IPS-18a (cell line): Measurements from ENCODE around the gene SREBF1.

Source experiments
- H3K27ac ChIP-seq: one replicate; pipeline ENCODE4 v1.5.1; 2013; ENCODE audit warnings: low read length
- H3K27me3 ChIP-seq: one replicate; pipeline ENCODE4 v1.6.1; 2013; ENCODE audit warnings: mild to moderate bottlenecking, low read length; ENCODE audit not compliant: control insufficient read depth, insufficient read depth
- H3K36me3 ChIP-seq: one replicate; pipeline ENCODE4 v1.6.1; 2013; ENCODE audit warnings: low read depth, low read length; ENCODE audit not compliant: control insufficient read depth
- H3K4me1 ChIP-seq: one replicate; pipeline ENCODE4 v1.6.1; 2013; ENCODE audit warnings: low read depth, low read length; ENCODE audit not compliant: control insufficient read depth
- H3K4me3 ChIP-seq: one replicate; pipeline ENCODE4 v1.5.1; 2013; ENCODE audit warnings: low read length
- H3K9ac ChIP-seq: one replicate; pipeline ENCODE4 v1.6.1; 2013; ENCODE audit warnings: mild to moderate bottlenecking, low read length, moderate library complexity
- H3K9me3 ChIP-seq: one replicate; pipeline ENCODE4 v1.6.1; 2013; ENCODE audit warnings: low read depth, low read length; ENCODE audit not compliant: control insufficient read depth

The SREBF1 gene

DNA sequence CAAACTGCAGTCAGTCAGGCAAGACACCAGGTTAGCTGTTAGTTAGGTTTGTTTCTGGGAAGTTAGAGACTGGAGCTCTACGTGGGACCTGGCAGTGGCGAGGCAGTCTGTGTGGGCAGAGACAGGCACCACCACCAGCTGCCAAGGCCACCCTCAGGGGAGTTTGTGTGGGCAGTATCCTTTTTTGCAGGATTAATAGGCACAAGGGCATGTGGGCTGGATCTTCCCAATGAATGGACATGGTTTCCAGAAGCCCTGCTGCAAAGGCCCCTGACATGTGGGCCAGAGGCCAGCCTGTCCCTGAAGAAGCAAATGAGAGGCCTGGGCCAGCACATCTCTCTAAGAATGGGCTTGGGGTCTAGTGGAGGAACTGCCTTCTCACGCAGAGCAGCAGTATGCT lies 19.2 kb upstream of the SREBF1 start:
- no peaks in the 10 kb centered on the region for H3K36me3 ChIP-seq
- H3K9ac ChIP-seq: no peak overlapping the region
- H3K27me3 ChIP-seq: no peaks in the 10 kb centered on the region
- H3K4me3 ChIP-seq: no peak overlapping the region
- no peak overlapping the region for H3K27ac ChIP-seq
- no peaks in the 10 kb centered on the region for H3K9me3 ChIP-seq
- H3K4me1 ChIP-seq: peaks cover 15% of the 10 kb centered on the region

DNA sequence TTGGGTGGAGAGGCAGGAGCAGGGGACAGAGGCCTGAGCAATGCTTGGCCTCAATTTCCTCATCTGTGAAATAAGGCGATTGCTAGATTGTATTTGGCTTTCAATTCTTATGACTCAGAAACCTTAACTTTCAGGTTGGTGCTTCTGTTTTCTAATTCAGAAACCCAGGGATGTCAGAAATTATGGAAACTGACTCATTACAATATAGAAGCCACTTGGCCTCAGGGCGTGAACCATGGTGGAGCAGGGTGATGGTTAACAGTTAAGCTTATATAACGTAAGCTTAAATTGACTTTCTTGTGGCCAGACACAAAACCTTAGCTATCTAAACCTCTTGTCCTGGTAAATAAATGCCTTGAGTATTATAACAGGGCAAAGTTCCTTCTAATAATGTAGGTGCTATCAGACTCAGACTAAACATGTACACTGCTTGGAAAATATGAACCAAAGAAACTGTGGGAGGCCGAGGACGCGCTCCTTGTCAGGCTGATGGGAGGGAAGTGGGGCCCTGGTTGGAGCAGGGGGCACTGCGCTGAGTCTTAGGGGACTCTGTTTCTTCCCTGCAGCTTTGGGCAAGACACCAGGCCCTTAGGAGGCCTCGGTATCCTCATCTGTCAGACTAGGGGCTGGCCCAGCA lies 17.1 kb upstream of the SREBF1 start:
- Histone ChIP-seq H3K36me3 (no peaks in the 10 kb centered on the region), H3K4me1 (peaks cover 16% of the 10 kb centered on the region), H3K9ac (no peak overlapping the region), H3K4me3 (no peak overlapping the region), H3K27ac (no peak overlapping the region), H3K27me3 (no peaks in the 10 kb centered on the region), H3K9me3 (no peaks in the 10 kb centered on the region)

DNA sequence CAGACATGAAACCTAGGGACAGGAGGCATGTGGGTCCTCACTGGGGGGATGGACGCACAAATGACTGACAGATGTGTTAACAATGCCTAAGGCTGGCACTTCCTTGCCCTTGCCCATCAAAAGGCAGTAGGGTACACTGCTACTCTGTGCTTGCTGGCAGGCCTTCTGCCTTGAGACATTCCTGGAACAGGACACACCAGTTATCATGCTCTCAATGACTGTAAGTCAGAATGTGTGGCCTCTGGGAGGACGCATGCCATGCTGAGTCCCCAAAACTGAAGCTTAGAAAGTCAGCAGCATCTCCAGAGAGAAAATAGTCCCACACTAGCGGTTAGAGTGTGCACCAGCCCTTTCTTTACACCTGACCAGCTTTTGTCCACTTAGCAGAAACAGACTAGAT lies 16.1 kb upstream of the SREBF1 start:
- H3K36me3 ChIP-seq: no peaks in the 10 kb centered on the region
- peaks cover 16% of the 10 kb centered on the region for H3K4me1 ChIP-seq
- H3K4me3 ChIP-seq: no peak overlapping the region
- H3K27ac ChIP-seq: no peak overlapping the region
- H3K9ac ChIP-seq: no peak overlapping the region
- no peaks in the 10 kb centered on the region for H3K27me3 ChIP-seq
- H3K9me3 ChIP-seq: no peaks in the 10 kb centered on the region

DNA sequence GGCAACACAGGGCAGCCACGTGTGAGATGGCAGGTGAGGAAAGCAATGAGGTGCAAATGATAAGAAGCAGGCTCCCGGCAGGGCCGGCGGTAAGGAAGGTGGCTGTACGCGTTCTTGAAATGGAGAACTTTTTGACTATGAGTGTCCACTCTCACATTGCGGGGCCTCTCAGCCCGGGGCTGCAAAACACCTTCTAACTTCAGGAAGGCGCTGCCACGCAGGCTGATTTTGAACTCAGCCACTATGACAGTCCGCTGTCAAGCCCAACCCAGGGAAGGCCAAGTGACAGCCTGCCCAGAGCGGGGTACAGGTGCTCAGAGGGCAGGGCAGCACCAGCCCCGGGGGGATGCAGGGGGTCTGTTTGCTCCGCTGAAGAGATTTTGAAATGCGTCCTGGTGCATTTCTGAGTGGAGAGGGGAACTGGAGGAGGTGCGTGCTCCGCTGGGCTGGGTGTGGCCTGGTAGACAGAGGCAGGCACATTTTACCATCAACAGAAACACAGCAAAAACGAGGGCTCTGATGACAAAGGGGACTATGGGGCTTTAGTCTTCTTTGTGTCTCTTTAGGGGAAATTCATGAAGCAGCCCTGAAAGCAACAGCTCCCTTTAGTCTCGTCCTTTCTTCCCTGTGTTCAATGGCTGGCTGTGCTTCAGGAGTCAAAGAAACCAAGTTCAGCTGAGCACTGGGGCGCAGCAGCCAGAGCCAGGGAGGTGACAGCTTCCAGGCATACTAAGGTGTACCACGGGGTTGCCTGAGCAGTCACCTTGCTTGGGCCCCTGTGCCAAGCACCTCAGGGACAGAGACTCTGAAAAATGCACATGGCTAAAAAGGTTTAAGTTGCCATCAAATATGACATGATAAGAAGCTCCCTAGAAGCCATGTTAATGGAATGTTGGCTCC lies 14.6 kb upstream of the SREBF1 start:
- peaks cover 16% of the 10 kb centered on the region for H3K4me1 ChIP-seq
- no peaks in the 10 kb centered on the region for H3K9me3 ChIP-seq
- no peaks in the 10 kb centered on the region for H3K27me3 ChIP-seq
- H3K36me3 ChIP-seq: no peaks in the 10 kb centered on the region
- no peak overlapping the region for H3K4me3 ChIP-seq
- H3K27ac ChIP-seq: no peak overlapping the region
- H3K9ac ChIP-seq: no peak overlapping the region

DNA sequence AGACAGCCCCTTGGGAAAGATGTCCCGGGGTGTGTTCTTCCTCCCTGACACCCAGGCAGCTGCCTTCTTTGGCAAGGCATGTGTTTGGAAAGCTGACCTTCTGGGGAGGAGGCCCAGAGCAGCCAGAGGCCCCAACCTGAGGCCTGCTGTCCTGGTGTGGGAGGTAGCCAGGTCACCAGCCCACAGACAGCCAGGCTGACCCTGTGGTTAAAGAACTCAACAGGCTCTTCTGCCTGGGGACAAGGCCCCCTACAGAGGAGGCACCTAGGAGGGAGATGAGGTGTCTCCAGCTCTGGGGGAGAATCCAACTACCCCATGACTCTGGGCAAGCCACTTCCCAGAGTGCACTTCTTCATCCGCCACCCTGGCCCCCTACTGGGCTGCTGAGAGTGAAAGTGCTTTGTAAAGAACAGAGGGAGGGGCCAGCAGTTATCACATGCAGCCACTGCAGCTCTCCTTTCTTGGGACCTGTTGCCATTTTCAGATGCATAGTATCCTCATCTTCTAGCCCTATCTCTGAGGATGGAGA lies 13.1 kb upstream of the SREBF1 start:
- H3K27ac ChIP-seq: no peak overlapping the region
- no peaks in the 10 kb centered on the region for H3K9me3 ChIP-seq
- no peaks in the 10 kb centered on the region for H3K36me3 ChIP-seq
- peaks cover 16% of the 10 kb centered on the region for H3K4me1 ChIP-seq
- H3K27me3 ChIP-seq: no peaks in the 10 kb centered on the region
- H3K9ac ChIP-seq: no peak overlapping the region
- no peak overlapping the region for H3K4me3 ChIP-seq

DNA sequence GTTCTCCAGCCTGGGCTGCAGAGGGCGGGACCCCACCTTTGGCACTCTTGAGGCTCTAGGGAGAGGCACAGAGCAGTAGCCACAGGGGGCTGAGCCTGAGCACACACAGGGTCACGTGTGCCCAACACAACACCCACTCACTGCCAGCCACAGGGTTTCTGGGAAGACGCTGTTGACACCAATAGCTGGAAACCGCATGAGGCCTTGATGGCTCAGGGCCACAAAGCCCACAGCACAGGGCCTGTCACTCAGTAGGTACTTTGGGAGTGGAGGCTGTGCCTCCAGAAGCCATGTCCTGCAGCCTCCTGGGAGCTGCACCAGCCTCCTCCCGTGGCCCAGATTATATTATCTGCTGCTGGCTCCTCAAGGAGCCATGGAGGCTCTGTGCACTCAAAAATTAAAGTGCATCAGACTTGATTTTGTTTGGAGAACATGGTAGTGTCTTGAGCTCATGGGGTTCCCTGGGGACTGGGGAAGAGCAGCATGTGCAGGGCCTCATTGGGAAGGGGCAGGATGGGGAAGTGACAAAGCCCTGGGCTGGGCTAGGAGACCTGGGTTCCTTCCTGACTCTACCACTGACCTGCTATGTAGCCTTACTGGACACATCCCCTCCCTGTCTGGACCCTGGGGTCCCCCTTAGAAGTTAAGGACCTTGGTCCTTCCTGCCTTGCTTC lies 12.5 kb upstream of the SREBF1 start:
- Histone ChIP-seq H3K4me3 (no peak overlapping the region), H3K9me3 (no peaks in the 10 kb centered on the region), H3K4me1 (peaks cover 16% of the 10 kb centered on the region), H3K9ac (no peak overlapping the region), H3K27me3 (no peaks in the 10 kb centered on the region), H3K36me3 (no peaks in the 10 kb centered on the region), H3K27ac (no peak overlapping the region)

DNA sequence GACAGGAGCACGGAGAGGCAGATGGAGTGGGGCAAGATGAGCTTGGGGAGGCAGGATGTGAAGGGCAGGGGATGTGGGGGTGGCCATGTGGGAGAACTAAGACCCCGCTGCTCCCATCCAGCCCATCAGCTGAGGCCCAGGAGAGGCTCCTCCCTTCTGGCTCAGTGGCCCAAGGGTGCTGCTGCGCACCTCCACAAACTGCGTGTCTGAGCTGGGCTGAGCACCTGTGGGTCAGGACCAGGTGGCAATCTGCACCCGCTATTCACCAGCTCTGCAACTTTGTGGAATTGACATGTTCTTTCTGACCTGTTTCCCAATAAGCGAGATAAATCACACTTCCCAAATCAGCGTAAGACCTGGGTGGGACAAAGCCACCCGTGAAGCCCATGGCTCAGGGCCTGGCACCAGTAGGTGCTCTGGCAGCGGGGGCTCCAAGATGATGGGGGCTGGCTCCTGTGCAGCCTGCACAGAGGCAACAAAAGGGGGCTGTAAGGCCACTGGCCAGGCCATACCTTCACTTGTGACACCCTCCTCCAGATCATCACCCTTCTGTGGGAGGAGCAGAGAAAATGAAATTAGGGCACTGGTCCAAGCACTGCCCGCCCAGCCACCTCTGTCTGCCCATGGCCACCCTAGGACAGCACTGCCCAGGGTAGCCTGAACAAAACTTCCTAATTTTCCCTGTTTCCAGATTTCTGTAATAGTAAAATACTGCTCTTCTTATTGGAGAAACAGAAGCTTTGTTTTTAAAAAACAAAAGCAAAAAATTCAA lies 11.7 kb upstream of the SREBF1 start:
- H3K9ac ChIP-seq: no peak overlapping the region

DNA sequence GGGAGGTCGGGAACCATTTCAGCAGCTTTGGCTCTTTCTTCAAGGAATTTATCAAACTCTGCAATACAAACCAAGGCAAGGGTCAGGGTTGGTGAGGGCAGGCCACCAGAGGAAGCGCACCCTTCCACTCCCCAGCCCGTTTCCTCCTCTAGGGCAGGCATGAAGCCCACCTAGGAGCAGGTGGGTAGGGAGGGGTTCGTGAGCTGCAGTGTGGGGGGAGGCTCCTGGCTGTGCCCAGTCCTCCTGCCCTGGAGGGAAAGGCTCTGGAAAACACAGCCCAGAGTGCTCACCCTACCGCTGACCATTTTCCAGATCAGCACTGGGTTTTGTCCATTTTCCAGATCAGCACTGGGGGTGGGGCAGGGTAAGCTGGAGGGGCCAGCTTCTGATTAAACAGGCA lies 10.9 kb upstream of the SREBF1 start:
- H3K9me3 ChIP-seq: no peaks in the 10 kb centered on the region
- H3K27ac ChIP-seq: no peak overlapping the region
- peaks cover 16% of the 10 kb centered on the region for H3K4me1 ChIP-seq
- no peak overlapping the region for H3K9ac ChIP-seq
- no peak overlapping the region for H3K4me3 ChIP-seq
- H3K27me3 ChIP-seq: no peaks in the 10 kb centered on the region
- H3K36me3 ChIP-seq: no peaks in the 10 kb centered on the region

More for the DNA sequence above, 11.7 kb upstream of the SREBF1 start:
- Histone ChIP-seq H3K9me3 (no peaks in the 10 kb centered on the region), H3K4me1 (peaks cover 16% of the 10 kb centered on the region), H3K27ac (no peak overlapping the region), H3K36me3 (no peaks in the 10 kb centered on the region), H3K27me3 (no peaks in the 10 kb centered on the region), H3K4me3 (no peak overlapping the region)

DNA sequence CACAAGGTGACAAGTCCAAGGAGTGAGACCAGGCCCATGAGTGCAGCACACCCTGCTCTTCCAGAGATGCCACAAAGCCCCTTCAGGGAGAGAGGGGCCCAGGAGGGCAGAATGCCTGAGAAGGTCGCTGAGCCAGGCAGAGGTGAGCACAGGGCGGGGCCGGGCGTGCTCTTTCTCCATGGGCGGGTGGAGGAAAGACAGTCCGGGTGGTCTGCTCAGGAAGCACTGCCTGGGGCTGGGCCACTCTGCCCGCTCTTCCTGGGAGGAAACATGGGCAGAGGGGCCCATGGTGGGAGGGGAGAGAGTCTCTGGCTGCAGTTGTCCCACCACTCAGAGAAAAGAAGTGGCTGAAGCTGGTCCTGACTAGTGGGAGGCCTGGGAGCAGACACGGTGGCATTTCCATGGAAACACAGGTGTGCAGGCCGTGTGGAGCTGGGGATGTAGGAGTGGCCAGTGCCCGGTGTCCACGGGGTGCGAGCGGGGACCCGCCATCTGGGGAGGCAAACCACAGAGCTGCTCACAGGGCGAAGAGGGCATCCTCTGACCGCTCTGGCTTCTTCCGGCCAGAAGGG lies 10.4 kb upstream of the SREBF1 start:
- Histone ChIP-seq H3K4me3 (no peak overlapping the region), H3K4me1 (peaks cover 16% of the 10 kb centered on the region), H3K9ac (no peak overlapping the region), H3K27ac (no peak overlapping the region), H3K27me3 (no peaks in the 10 kb centered on the region), H3K9me3 (no peaks in the 10 kb centered on the region), H3K36me3 (no peaks in the 10 kb centered on the region)

DNA sequence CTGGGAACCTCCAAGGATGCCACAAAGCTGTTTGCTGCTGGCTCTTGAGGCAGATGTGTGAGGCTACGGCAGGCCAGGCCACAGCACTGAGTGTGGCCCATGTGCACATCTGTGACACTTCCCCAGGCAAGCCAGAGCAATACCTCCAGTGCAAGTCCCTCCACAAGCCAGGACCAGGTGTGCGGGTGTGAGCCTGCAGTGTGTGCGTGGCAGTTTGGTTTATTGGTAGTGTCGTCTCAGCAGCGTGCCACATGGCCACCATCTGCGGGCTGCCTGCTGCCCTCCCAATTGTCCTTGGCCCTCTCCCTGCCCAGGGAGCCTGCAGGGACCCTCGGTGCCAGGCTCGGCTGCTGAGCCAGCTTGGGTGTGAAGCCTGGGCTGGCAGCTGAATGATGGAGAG lies 9.9 kb upstream of the SREBF1 start:
- Histone ChIP-seq H3K9me3 (no peaks in the 10 kb centered on the region), H3K27ac (no peak overlapping the region), H3K4me1 (peaks cover 14% of the 10 kb centered on the region), H3K9ac (no peak overlapping the region), H3K36me3 (no peaks in the 10 kb centered on the region), H3K27me3 (no peaks in the 10 kb centered on the region), H3K4me3 (no peak overlapping the region)

DNA sequence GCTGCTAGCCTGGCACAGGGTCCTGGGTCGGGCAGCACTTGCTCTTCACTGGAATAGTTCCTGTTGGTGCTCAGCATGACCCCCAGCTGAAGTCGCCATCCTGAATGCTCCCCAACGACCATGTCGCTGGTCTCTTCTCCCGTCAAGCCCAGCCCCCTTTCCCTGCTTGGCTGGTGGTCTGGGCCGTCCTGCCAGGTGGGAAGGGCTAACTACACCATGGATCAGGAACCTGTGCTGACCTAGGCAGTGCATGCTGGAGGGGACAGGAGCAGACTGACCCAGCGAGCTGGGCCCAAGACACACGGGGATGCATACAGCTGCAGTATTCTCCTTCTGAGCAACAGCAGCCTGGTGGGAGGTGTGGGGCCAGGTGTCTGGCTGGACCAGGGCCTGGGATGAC lies 9.2 kb upstream of the SREBF1 start:
- H3K4me1 ChIP-seq: peaks cover 14% of the 10 kb centered on the region
- no peaks in the 10 kb centered on the region for H3K36me3 ChIP-seq
- H3K27me3 ChIP-seq: no peaks in the 10 kb centered on the region
- H3K4me3 ChIP-seq: no peak overlapping the region
- H3K9ac ChIP-seq: no peak overlapping the region
- no peaks in the 10 kb centered on the region for H3K9me3 ChIP-seq
- H3K27ac ChIP-seq: no peak overlapping the region
